Measurements from ENCODE around the gene ADTRP.

Gene ADTRP

DNA sequence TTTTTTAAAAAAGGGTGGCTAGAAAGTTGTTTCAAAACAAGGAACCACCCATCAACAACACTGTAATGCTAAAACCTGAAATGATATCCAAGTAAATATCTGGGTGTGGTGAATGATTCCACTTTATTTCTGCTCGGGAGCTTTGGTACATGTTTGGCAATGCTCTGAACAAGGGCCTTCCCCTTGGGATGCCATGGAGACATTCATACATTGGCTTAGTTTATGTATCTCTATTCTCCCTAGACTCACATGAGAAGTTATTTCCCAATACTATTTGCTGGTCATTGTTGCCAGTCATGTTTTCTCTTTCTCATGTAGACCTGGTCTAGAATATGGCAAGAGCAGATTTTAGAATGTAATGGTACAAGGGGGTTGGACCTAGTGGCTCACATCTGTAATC, 22.9 kb downstream of the ADTRP start:
- no peak for DNase-seq (ENCODE audit: low spot score)

DNA sequence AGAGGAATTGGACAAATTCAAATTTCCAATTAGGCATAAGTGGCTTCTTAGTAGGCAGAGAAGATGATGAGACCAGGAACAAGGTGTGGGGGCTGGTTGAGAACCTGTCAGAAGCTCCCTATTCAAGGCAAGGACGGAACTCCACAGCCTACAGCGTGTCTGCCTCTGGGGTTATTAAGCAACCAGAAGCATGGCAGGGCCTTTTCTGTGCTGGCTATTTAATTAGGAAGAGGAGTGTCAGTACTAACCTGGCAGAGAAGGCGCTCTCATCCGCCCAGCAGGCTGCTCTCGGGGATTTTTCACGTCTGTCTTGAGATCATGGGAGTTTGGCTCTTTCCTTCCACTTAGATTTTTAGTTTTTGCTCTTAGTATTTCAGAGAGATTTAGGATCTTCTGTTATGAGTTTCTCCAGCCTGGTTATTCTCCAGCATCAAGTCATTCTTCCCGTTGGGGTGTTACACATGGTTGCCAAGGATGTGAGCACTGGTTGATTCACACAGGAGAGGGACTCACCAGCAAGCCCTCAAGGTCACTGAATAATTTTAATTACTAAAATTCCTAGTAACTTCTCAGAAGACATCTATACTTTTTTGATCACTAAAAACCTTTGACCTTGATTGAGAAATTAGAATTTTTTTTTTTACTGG, 23.9 kb downstream of the ADTRP start:
- no peak for DNase-seq (ENCODE audit: low spot score)

DNA sequence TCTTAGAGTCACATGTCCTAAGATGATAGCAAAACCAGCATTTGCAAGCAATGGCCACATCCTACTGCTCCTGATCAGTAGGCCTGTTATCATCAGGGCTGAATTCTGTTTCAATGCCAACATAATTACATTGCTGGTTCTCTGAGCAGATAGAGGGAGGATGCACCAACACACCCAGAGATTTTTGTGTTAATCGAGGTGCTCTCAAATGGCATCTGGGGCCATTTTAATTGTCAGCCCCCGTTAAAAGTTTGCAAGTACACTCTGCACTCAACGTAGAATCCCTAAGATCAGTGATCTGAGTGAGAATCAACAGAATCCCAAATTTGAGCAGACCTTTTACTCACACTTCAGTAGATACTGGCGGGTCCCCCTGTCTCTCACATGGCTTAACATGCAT, 24.8 kb downstream of the ADTRP start:
- no peak for DNase-seq (ENCODE audit: low spot score)

DNA sequence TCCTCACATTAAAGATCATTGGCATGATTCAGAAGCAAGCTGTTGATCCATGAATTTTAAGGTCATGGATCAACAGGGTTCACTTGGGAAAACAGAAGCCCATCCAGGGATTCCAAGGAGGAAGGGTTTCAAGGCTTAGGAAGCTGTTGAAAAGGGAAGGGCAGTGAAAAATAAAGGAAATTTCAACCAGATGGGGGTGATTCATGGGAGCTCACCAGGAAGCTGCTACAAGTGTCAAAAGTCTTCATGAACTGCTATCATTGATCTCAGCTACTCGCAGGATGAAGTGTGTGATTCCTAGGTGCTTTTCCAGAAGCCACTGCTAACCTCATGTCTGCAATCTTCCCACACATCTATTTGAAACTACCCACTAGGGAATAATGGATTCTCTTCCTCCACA, 26.2 kb downstream of the ADTRP start:
- no peak for DNase-seq (ENCODE audit: low spot score)

DNA sequence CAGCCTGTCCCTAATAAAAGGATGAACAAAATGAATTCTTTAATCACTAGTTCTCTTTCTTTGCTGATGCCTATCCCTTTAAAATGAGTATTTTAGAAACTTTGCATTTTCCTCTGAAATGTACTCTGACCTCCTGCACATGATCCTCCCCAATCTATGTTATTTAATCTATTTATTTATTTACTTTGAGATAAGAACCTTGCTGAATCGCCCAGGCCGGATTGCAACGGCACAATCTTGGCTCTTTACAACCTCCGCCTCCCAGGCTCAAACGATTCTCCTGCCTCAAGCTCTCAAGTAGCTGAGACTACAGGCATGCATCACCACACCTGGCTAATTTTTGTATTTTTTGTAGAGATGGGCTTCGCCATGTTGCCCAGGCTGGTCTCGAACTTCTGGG, 27.9 kb downstream of the ADTRP start:
- no peak for DNase-seq (ENCODE audit: low spot score)

DNA sequence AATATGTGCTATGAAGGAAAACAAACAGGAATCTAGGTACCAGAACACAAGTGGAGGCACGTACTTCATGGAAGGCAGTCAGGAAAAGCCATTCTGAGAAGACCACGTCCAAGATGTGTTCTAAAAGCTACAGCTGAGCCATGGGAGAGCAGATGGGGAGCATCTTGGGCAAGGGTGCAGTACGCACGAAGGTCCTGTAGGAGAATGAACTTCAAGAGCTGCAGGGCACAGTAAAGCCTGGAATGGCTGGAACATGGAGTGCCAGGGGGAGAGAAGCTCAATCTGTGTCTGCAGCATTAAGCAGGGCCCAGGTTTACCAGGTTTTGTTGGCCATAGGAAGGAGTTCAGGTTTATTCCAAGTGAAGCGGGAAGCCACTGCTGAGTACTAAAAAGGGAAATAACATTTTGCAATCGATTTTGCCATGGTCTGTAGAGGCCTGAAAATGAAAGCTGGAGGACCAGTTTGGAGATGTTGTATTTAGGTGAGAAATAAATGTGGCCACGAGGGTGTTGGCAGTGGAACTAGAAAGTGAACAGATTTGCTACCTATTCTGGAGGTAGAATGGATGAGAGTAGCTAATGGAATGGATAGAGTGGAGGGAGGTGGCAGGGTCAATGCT, 29.9 kb downstream of the ADTRP start:
- no peak for DNase-seq (ENCODE audit: low spot score)

DNA sequence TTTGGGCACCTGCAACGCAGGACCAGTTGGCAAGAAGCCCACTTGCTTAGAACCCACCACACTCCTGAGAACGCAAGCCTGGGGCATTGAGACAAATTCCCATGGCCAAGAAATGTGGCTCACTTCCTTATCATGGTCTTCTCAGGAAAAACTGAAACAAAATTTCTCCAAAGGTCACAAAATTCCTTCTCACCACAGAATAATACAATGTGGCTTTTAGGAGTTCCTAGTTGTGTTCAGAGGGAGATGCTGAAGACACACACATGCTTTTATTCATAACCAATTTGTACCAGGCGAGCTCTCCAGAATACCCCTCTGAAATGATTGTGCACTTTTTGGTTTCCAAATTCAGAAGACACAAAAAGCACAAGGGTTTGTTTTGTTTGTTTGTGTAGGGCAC, 31.6 kb downstream of the ADTRP start:
- no peak for DNase-seq (ENCODE audit: low spot score)

DNA sequence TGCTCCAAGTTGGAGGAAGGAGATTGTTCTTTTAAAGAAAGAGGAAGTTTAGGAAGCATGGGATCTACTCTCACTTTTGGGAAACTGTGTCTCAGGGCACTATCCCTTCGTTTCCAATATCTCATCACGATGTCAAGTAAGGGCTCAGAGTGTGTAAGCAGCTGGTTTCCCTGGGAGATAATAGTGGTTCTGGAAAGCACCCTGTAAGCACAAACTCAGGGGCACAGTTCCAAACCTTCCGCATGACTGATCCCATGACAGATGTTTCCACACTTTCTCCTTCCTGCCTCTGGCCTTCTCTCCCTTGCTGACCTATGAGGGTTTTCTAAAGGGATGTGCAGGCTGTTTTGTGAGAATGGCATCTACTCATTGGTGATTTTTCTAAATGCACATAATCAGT, 33.9 kb downstream of the ADTRP start:
- no peak for DNase-seq (ENCODE audit: low spot score)

DNA sequence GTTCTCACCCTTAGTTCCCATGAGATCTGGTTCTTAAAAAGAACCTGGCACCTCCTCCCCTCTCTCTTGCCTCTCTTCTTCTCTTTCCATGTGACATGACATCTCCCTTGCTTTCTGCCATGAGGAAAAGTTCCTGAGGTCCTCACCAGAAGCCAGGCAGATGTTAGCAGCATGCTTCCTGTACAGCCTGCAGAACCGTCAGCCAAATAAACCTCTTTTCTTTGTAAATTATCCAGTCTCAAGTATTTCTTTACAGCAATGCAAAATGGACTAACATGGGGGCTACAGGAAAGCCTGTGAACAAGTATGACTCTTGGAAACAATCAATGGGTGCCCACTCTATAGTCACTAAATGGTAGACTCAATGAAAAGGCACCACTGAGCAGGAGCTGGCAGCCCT, 34.5 kb downstream of the ADTRP start:
- no peak for DNase-seq (ENCODE audit: low spot score)

DNA sequence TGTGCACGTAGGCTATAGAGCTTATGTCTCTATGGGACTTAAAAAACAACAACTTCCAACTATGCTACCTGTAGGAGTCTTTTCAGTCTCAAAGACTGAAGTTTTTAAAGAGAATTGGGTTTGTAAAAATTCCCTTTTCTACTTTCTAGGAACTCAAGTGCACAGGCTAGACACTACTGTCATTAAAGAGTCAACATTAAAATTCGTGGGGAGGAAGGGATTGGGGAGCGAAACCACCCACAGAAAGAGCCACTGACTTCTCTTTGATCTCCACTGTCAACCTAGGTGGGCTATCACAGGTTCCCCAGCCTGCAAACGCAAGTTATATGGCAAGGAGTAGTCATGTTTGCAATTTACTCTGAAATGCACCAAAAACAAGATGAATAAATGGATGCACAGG, 37.7 kb downstream of the ADTRP start:
- no peak for DNase-seq (ENCODE audit: low spot score)

DNA sequence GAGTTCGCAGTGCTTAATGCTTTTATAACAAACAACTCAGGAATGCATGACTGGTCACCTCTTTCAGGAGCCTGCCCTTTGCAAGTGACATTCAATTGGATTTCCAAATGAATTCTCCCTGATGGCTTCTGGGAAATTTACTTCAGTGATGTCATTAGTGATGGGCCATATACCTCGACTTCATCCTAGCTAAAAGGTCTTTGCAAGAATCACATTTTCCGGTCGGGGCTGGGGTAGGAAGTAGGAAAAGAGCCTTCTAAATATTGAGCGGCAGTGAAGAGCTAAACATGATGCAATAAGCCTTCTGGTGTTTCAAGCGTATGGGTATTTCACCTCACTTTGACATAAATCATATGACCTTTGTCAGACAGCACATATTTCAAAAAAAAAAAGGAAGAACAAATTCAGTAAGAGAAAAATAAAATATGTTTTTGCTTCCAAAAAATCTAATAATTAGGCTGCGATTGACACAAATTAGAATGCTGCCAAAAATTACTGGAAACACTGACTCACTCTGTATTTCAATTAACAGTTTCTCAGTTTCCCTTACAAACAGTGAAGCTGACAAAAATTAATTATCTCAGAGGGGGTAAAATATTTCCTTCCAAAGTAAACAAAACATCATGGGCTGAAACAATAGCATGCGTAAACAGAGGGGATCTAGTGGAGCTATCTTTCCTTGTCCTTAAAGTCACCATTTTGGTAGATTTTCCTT, 39.8 kb downstream of the ADTRP start:
- no peak for DNase-seq (ENCODE audit: low spot score)

DNA sequence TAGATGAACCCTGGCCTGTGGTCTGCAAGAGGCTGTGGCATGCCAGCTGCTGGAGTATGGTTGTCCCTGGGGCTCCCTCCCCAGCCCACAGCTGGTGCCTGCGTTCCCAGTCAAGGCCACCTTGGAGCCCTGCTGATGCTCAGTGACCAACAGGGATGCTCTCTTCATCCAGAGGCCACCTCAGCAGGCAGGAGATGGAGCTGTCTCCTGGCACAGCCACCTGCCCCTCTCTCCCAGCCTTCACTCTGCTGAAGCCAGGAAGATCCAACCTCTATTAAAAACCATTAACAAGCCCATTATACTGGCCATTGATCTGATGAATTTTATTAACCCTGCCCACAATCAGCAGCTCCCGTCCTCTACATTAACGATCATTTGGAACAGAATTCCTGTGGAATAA, 40.4 kb downstream of the ADTRP start:
- DNase-seq (ENCODE audit: low spot score): no peak

DNA sequence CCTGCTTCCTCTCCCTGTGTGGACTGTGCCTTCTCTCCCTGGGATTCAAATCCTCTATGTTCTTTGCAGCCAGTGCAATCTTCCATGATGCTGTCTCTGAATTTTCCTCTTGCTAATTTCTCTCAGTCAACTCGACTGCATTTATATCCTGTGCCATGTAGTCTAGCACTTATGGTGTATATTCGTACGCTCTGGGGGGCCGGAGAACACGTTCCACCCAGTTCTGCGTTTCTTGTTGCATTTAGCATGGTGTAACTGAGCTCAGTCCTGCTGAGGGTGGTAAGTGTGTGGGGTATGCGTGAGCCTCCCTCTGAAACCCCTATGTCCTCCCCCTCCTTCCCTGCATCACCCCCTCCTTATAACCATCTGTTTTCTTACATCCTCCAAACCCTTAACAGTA, 42.0 kb downstream of the ADTRP start:
- no peak for DNase-seq (ENCODE audit: low spot score)

DNA sequence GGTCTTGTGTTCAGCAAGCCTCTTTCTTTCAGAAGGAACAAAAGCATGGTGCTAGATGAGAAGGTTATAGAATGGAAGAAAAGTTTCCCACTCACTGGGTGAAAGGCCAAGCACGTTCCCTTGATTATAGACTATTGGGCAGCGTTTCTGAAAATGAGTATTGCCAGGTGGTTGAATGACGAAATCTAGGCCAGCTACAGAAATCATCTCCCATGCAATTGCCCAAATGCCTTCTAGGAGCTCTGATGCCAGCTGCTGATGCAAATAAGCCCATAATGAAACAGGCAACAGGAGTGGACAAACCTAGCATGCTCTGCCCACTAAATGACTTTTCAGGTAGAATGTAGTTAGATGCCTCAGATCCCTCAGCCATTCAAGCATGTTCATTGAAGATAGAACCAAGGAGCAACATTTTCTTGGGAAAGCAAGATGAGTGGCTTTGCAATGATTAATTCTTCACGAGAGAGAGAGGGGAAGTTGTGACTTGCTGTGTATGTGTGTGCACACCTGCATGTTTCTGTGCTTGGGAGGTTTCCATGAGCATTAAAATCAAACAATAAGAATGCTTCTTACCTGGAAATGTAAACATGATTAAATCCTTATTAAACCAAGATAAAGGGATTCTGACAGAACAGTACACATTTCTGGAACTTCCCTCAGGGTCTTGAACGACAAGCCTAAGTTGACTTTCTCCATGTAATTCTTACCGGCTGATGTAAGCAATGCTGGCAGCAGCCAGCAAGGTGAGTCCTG, 43.6 kb downstream of the ADTRP start:
- no peak for DNase-seq (ENCODE audit: low spot score)

DNA sequence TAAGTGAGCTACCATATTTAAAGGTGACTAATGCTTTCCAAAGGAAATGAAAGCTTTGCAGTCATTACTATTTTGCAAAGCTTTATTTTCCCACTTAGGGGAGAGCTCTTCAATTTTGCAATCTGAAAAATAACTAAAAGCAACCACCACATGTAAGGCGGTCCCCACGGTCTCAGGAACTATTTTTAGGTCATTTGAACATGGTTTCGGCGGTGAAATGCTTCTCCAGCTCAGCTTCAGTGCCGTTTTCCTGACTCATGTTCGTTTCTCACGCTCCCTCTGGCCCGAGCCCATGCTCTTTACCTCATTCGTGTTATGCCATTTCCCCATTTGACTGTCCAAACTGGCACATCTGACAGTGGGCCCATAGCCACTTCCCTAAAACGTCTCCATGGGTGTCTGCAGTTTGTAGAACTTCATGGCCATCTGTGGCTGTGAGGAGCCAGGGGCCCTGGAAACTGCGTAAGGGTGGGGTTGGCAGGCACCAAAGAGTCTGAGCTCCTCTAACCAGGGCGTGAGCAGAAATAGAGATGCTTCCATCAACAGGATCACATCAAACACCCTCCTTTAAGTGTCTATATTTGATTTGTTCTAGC, 46.5 kb downstream of the ADTRP start:
- no peak for DNase-seq (ENCODE audit: low spot score)

DNA sequence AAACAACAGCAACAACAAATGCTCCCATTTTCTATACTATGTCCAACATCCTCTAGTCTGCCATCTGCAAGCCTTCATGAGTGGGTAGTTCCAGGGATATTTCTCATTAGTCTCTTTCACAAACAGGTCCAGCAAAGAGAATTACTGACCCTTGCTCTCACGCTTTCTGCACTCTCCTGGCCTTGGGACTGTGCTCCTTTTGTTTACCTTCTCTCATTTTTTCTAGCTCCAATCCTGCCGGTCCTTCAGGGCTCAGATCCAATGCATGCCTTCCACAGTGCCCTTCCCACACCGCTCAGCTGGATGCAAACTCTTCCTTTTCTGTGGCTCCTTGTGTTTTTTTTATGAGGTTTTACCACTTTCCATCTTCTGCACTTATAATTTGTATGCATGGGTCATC, 47.2 kb downstream of the ADTRP start:
- DNase-seq (ENCODE audit: low spot score): no peak

DNA sequence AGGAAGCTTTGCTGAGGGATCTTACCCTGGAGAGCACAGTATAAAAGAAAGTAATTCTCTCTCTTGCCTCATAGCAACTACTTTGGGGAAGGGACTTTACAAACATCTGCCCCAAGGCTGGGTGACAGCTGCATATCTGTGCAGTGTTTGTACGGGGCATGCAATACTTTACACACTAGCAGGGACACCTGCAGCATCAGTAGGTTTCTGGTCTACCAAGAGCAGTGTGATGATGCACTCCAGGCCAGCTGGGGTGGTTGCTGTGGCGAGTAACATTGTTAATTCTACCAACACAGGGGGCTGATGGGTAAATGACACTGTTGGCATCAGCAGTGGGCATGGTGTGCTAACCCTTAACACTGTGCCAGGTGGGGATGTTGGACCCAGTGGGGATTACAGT, 48.0 kb downstream of the ADTRP start:
- DNase-seq (ENCODE audit: low spot score): no peak

DNA sequence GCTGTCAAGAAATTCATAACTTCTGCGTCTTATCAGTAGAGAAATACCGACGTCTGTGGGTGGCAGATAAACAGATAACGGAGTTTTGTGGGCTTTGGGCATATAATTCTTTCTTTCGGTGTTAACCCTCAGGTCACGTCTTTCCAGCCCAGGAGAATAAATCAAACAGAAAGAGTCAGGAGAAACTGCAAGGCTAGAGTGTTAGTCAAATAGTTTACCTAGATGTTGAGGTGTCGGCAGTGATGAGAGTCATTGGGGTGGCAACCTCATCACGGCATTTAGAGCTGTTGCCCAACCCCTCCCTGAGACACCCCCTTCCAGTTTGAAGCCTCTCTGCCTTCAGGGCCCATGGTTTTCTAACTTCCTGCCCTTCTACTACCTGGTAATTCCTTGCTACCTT, 49.5 kb downstream of the ADTRP start:
- DNase-seq (ENCODE audit: low spot score): no peak

DNA sequence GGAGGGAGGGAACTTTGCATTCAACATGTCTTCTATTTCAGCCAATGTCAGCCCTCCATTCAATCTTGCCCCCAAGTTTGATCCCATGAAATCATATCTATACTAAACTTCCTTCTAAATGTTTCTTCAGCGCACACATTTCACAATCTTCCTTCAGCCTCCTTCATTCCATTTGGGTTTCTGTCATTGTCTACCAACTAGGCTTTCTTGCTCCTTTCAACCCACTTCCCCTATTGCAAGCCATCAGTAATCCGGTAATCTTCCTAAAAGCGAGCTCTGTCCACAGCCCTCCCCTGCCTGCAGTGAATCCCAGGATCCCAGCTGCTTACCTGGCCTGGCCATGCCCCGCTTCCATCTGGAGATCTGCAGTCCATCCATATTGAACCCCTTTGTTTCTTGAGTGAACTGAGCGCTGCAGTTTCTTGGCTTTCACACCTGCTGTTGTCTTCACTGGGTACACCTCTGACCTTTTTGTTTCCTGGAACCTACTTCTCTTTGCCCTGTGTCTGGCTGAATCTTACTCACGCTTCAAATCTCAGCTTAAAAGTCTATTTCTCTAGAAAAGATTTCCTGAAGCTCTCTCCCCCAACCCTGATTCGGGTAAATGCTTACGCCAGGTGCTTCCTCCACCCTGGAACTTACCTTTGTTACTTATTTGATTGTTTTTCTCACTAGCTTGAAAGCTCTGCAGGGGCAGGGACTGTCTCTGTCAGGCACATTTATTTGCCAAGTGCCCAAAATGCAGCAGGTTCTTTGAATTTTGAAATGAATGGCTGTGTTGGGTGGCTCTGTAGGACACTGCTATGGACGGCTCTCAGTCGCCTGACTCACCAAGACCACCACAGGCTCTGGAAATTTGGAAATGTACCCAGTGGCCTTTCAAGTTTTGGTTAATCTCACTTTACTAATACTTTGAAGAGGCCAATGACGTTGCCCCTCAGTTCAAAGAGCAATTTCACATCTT, 50.3 kb downstream of the ADTRP start:
- no peak for DNase-seq (ENCODE audit: low spot score)

DNA sequence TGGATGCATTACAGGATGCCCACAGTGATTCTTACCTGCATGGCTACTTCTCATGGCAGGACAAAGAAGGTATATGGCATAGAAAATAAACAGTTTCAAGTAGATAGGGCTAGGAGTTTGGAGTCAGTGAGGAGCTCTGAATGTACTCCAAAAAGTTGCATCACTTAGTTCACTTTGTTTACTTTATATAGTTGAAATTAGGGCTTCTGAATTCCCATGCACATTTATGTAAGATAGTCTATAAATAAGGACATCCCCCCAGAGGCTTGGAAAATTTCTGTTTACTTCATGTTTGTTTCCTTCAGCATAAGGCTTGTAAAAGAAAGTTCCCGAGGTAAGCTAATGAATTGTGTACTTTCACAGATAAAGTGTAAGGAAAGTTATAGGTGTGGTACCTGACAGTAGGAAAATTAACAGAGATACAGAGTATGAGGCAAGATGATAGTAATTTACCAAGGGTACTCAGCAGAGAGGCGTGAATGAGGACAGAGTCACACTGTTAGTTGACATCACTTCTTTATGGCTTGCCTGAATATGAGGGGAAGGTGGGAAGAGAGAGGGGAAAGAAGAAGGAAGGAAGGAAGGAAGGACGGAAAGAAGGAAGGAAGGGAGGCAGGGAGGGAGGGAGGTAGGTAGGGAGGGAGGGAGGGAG, 51.1 kb downstream of the ADTRP start:
- DNase-seq (ENCODE audit: low spot score): no peak

DNA sequence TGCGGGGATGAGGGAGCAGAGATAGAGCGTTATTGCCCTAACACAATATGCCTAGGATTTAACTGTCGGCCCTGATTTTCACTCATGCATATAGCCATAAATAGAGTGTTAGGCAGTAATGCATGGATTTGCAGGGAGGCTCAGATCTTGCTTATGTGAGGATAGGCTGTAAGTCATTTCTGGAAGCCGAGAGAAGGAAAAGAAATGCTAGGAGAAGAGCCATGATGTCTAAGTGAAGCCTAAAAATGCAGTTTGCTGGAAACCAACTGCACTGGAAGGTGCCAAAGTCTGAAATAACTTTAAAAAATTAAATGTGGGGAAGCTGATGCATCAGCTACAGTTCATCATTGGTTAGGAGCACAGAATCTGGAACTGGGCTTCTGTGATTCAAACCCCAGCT, 54.3 kb downstream of the ADTRP start:
- no peak for DNase-seq (ENCODE audit: low spot score)

Measured in hematopoietic multipotent progenitor cell treated with erythropoietin and hydrocortisone succinate and interleukin-3 and kit ligand, for 15 days (in vitro differentiated cells).